ENCODE results near the gene MACF1. TPM values are rescaled to one million over a fixed set of nuclear protein-coding genes. Genes with fewer than 3 reads are reported as not detected.

The MACF1 gene
- total RNA-seq, 2 donors from 2014 or later: 510 to 525 TPM

GRCh38 chr1:39268906-39269305, 64.4 kb downstream of the MACF1 start:
- peaks cover 58% of the 10 kb centered on the region for H3K4me1 Mint-ChIP-seq
- peak overlapping the region; percentile 19 for H3K4me3 Mint-ChIP-seq
- H3K27me3 Mint-ChIP-seq: no peaks in the 10 kb centered on the region
- H3K36me3 Mint-ChIP-seq (ENCODE audit: low read depth): peaks cover 9% of the 10 kb centered on the region
- H3K27ac Mint-ChIP-seq: peak overlapping the region; percentile 94
- no peak for ATAC-seq
- no peaks in the 10 kb centered on the region for H3K9me3 ChIP-seq (ENCODE audit: control insufficient read depth, low read length, poor library complexity, severe bottlenecking)
- DNase-seq: no peak

- no peaks in the 10 kb centered on the region for H3K9me3 ChIP-seq (ENCODE audit: control insufficient read depth, low read length, poor library complexity, severe bottlenecking)
- no peak overlapping the region for H3K4me3 Mint-ChIP-seq
- H3K4me1 Mint-ChIP-seq: peaks cover 58% of the 10 kb centered on the region
- no peaks in the 10 kb centered on the region for H3K27me3 Mint-ChIP-seq
- peaks cover 9% of the 10 kb centered on the region for H3K36me3 Mint-ChIP-seq (ENCODE audit: low read depth)
- DNase-seq: no peak
- H3K27ac Mint-ChIP-seq: peak overlapping the region; percentile 94
- no peak for ATAC-seq
Measured at GRCh38 chr1:39269349-39269748, 64.9 kb downstream of the MACF1 start.

GRCh38 chr1:39269791-39270342, 65.4 kb downstream of the MACF1 start:
- Mint-ChIP-seq H3K36me3 (ENCODE audit: low read depth) (peaks cover 9% of the 10 kb centered on the region), H3K27ac (peak overlapping the region; percentile 94), H3K4me1 (peaks cover 60% of the 10 kb centered on the region), H3K27me3 (no peaks in the 10 kb centered on the region), H3K4me3 (peak overlapping the region; percentile 69)
- ATAC-seq (peak; percentile 69), DNase-seq (no peak)
- H3K9me3 ChIP-seq (ENCODE audit: control insufficient read depth, low read length, poor library complexity, severe bottlenecking): no peaks in the 10 kb centered on the region

- no peak for ATAC-seq
- Mint-ChIP-seq H3K27me3 (no peaks in the 10 kb centered on the region), H3K36me3 (ENCODE audit: low read depth) (peaks cover 9% of the 10 kb centered on the region), H3K27ac (peak overlapping the region; percentile 94), H3K4me3 (no peak overlapping the region), H3K4me1 (peaks cover 57% of the 10 kb centered on the region)
- H3K9me3 ChIP-seq (ENCODE audit: control insufficient read depth, low read length, poor library complexity, severe bottlenecking): no peaks in the 10 kb centered on the region
- no peak for DNase-seq
Measured at GRCh38 chr1:39270368-39270767, 65.9 kb downstream of the MACF1 start.

GRCh38 chr1:39272027-39272797, 67.7 kb downstream of the MACF1 start:
- Mint-ChIP-seq H3K27ac (peak overlapping the region; percentile 90), H3K4me1 (peaks cover 62% of the 10 kb centered on the region)

GRCh38 chr1:39272798-39273469, 68.4 kb downstream of the MACF1 start:
- Mint-ChIP-seq H3K4me1 (peaks cover 66% of the 10 kb centered on the region), H3K4me3 (peak overlapping the region; percentile 36), H3K27ac (peak overlapping the region; percentile 90), H3K36me3 (ENCODE audit: low read depth) (peaks cover 9% of the 10 kb centered on the region), H3K27me3 (no peaks in the 10 kb centered on the region)
- no peaks in the 10 kb centered on the region for H3K9me3 ChIP-seq (ENCODE audit: control insufficient read depth, low read length, poor library complexity, severe bottlenecking)
- ATAC-seq (no peak), DNase-seq (no peak)

More at GRCh38 chr1:39272027-39272797, 67.7 kb downstream of the MACF1 start:
- Mint-ChIP-seq H3K36me3 (ENCODE audit: low read depth) (peaks cover 9% of the 10 kb centered on the region), H3K27me3 (no peaks in the 10 kb centered on the region), H3K4me3 (peak overlapping the region; percentile 36)
- no peak for DNase-seq
- ATAC-seq: no peak
- H3K9me3 ChIP-seq (ENCODE audit: control insufficient read depth, low read length, poor library complexity, severe bottlenecking): no peaks in the 10 kb centered on the region

- H3K27ac Mint-ChIP-seq: peak overlapping the region; percentile 90
- H3K36me3 Mint-ChIP-seq (ENCODE audit: low read depth): no peaks in the 10 kb centered on the region
- H3K9me3 ChIP-seq (ENCODE audit: control insufficient read depth, low read length, poor library complexity, severe bottlenecking): no peaks in the 10 kb centered on the region
- no peak for ATAC-seq
- DNase-seq: no peak
- no peak overlapping the region for H3K4me3 Mint-ChIP-seq
- H3K4me1 Mint-ChIP-seq: peaks cover 41% of the 10 kb centered on the region
- no peaks in the 10 kb centered on the region for H3K27me3 Mint-ChIP-seq
Measured at GRCh38 chr1:39275836-39276507, 71.5 kb downstream of the MACF1 start.

- no peak overlapping the region for H3K4me3 Mint-ChIP-seq
Measured at GRCh38 chr1:39277879-39278278, 73.4 kb downstream of the MACF1 start.

GRCh38 chr1:39282537-39283216, 78.2 kb downstream of the MACF1 start:
- ATAC-seq: no peak
- DNase-seq: no peak
- no peak overlapping the region for H3K4me3 Mint-ChIP-seq
- peaks cover 15% of the 10 kb centered on the region for H3K4me1 Mint-ChIP-seq
- no peaks in the 10 kb centered on the region for H3K27me3 Mint-ChIP-seq
- H3K36me3 Mint-ChIP-seq (ENCODE audit: low read depth): peaks cover 11% of the 10 kb centered on the region
- no peaks in the 10 kb centered on the region for H3K9me3 ChIP-seq (ENCODE audit: control insufficient read depth, low read length, poor library complexity, severe bottlenecking)
- peak overlapping the region; percentile 53 for H3K27ac Mint-ChIP-seq

More at GRCh38 chr1:39277879-39278278, 73.4 kb downstream of the MACF1 start:
- ATAC-seq (no peak), DNase-seq (no peak)
- H3K27me3 Mint-ChIP-seq: no peaks in the 10 kb centered on the region
- H3K9me3 ChIP-seq (ENCODE audit: control insufficient read depth, low read length, poor library complexity, severe bottlenecking): no peaks in the 10 kb centered on the region
- peaks cover 27% of the 10 kb centered on the region for H3K4me1 Mint-ChIP-seq
- H3K27ac Mint-ChIP-seq: peak overlapping the region; percentile 90
- H3K36me3 Mint-ChIP-seq (ENCODE audit: low read depth): peaks cover 4% of the 10 kb centered on the region

GRCh38 chr1:39283858-39284257, 79.4 kb downstream of the MACF1 start:
- DNase-seq (no peak), ATAC-seq (no peak)
- H3K9me3 ChIP-seq (ENCODE audit: control insufficient read depth, low read length, poor library complexity, severe bottlenecking): no peaks in the 10 kb centered on the region
- peaks cover 10% of the 10 kb centered on the region for H3K4me1 Mint-ChIP-seq
- H3K4me3 Mint-ChIP-seq: no peak overlapping the region
- peak overlapping the region; percentile 84 for H3K27ac Mint-ChIP-seq
- H3K36me3 Mint-ChIP-seq (ENCODE audit: low read depth): peaks cover 11% of the 10 kb centered on the region
- H3K27me3 Mint-ChIP-seq: no peaks in the 10 kb centered on the region

GRCh38 chr1:39287541-39287940, 83.0 kb downstream of the MACF1 start:
- Mint-ChIP-seq H3K27ac (no peak overlapping the region), H3K4me3 (no peak overlapping the region), H3K4me1 (peaks cover 18% of the 10 kb centered on the region), H3K27me3 (no peaks in the 10 kb centered on the region), H3K36me3 (ENCODE audit: low read depth) (peaks cover 8% of the 10 kb centered on the region)
- no peak for ATAC-seq
- no peak for DNase-seq
- no peaks in the 10 kb centered on the region for H3K9me3 ChIP-seq (ENCODE audit: control insufficient read depth, low read length, poor library complexity, severe bottlenecking)

GRCh38 chr1:39288735-39289465, 84.4 kb downstream of the MACF1 start:
- no peak for DNase-seq
- Mint-ChIP-seq H3K4me3 (no peak overlapping the region), H3K27me3 (no peaks in the 10 kb centered on the region), H3K4me1 (peaks cover 15% of the 10 kb centered on the region), H3K27ac (no peak overlapping the region), H3K36me3 (ENCODE audit: low read depth) (peaks cover 7% of the 10 kb centered on the region)
- no peak for ATAC-seq
- H3K9me3 ChIP-seq (ENCODE audit: control insufficient read depth, low read length, poor library complexity, severe bottlenecking): no peaks in the 10 kb centered on the region

Measured in T-helper 17 cell (primary cell).